Ramos (cell line): ENCODE data around the gene TANGO2.

ENCODE experiments used
- in situ Hi-C: fragments of 300-500 bp; cut with MboI; formaldehyde crosslinking; loops from one replicate; pipeline ENCODE4 v1.14.3; 2022; ENCODE audit warnings: low sequenced_read_pairs; ENCODE audit not compliant: unreplicated experiment

The TANGO2 gene

DNA sequence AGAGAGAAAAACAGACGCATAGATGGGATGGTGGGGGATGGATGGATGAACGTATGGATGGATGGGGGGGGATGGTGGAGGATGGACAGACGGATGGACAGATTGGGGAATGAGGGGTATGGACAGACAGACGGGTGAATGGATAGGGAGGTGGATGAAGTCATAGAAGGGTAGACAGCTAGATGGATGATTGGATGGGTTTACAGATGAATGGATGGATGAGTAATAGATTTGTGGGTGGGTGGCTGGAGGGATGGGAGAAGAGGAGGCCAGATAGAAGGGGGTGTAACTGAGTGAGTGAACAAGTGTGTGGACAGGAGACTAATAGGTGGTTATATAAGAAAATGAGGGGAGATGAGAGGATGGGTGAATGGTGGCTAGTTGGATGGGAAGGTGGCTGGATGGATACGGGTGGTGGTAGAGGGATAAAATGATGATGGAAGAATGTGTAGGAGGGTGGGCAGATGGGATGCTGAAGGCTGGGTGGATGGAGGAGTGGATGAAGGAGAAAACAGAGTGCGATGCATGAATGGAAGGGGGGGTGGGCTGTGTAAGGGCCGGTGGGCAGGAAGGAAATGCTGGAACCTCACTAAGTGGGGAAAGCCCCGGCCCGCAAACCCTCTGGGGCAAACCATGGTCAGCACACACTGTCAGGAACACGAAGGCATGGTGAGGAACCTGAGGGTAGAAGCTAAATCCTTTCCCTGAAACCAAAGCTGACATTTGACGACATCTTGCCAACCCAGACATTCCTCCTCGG, 25.9 kb upstream of the TANGO2 start:
- in situ Hi-C loops = no loop called here

DNA sequence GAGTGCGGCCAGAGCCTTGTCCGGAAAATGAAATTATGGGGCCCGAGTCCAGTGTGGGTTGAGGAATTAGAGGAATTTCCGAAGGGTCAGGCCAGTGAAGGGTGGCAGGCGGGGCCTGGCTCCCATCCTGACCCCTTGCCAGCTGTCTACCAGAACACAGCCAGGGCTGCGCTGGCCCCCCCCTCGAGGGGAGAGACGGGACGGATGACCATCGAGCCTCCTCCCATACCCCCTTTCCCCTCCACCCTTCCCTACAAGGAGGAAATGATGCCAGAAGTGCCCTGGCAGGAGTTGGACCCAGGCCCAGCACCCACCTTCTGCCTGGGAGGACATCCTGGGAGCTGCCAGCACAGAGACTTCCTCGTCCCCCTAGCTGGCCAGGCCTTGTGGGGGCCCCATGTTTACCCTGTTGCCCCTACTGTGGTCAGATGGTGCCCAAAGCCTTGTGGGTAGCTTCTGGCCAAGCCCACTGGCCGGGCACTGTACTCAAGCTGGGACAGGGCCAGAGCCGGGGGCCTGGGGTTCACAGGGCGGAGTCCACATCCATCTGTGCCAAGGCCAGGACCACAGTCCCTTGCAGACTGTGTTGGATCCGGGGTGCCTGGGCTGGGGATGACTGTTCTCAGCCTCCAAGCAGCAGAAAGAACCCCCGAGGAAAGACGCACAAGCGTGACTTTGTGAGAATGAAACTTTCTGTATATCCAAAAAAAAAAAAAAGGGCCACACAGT, 25.1 kb upstream of the TANGO2 start:
- in situ Hi-C loops = no loop called here

DNA sequence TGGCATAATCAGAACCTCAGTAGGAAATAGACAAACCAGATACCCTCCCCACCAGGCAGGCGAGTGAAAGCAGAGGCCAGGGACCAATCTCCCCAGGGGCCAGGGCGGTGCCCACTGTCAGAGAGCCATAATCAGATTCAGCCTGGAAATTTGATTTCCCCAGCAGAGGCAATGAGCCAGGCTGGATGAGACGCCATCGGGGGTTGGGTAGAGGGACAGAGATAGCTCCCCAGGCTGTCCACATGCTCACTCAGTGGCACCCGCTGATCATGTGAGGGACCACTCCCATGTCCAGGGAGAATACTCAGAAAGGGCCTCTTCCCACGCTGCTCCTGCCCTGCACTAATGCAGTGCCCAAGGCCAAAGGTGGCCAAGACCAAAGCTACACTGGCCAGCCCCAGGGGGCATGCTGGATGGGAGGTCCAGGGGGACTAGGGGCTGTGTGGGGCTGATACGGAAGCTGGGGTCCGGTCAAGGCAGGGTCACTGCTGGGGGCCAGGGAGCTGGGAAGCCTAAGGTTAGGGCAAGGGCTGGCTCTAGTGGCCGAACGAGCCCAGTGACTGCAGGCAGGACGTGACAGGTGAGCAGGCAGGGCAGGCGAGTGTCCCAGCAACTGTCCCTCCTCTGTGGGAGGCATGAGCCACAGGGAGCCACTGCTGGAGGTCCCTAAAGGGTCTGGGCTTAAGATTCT, 24.1 kb upstream of the TANGO2 start:
- in situ Hi-C loops = no loop called here

DNA sequence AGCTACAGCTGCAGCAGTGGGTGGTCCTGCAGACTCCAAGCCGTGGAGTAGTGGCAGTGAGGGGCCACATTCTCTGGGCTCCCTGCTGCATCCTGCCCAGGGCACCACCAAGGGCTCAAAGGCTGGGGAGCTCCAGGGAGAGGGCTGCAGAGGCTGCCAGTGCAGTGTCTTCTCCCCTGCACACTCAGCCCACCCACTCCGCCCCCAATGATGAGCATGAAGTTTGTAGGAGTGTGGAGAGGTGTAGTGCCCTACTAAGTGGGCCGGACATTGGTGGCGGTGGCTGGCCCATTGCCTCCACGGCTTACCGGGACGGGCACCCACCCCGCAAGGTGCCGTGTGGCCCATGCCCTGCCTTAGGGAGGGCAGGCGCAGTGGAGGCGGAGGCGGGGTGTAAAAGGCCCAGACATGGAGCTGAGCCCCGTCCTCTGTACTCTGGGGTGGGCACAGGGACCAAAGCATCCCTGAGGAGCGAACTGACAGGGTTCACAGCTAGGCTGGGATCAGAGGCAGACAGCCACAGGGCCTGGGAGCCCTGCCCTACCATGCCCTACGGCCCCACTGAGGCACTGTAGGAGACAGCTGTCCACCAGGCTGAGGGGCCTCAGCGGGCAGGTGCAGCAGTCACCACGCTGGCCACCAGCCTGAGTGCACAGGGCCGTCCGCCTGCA, 23.2 kb upstream of the TANGO2 start:
- in situ Hi-C loops = no loop called here

DNA sequence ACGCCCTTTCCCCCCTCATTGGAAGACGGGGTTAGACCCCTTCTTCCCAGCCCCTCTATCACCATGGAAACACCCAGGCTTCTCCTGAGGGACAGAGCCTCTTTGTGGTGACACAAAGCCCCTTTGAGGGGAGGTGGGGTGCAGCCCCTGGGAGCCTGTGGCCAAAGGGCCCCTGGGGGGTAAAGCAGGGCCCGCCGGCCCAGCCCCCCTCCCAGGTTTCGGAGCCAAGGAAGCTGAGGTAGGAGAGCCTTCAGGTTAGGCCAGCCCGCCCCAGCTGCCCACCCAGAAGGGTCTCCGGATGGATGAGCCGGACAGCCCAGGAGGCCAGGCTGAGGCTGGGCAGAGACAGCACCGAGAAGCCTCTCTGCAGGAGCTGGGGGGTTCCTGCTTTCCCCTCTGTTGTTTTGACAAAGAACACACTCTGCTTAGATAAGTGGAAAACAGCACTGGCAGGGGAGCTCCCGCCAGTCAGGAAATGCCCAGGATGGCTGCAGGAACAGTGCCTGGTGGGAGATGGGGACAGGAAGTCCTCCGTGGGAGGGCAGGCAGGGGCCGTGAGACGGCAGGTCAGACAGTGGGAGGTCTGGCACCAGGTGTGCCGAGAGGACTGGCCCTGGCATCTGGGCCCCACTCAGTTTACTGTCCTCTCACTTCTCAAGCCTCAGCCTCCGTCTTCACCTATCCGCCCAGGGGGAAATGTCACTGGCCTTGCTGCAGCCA, 22.5 kb upstream of the TANGO2 start:
- in situ Hi-C loops = no loop called here

- in situ Hi-C loops = no loop called here
Observed at GRCh38 chr22:19998991-19999820, 21.7 kb upstream of the TANGO2 start.

DNA sequence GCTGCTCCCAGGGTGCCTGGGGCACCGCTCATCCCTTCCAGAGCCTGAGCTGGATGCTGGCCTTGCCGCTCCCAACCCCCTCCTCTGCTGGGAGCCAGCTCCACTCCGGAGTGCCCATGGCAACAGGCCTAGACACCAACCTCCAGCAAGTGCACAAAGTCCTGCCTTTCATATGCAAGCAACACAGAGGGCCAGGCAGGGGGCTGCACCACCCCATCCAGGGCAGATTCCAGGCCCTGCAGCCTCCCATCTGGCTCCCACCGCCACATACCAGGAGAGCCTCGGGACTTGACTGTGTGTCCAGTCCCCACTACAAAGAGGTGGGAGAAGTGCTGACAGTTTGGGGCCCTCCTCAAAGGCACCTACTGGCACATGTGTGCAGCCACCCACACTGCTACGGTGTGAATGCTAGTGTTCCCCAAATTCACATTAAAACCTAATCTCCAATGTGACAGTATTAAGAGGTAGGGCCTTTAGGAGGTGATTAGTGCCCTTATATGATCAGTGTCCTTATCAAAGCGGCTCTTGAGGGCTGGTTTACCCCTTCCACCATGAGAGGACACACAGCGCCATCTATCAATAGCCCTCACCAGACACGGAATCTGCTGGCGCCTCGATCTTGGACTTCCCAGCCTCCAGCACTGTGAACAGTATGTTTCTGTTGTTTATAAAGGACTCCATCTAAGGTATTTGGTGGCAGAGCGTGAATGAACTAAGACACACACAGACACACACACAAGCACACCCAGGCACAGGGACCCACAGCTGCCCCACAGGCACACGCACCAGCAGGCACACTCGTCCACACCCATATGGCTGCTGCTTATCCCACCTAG, 20.4 kb upstream of the TANGO2 start:
- in situ Hi-C loops = no loop called here

DNA sequence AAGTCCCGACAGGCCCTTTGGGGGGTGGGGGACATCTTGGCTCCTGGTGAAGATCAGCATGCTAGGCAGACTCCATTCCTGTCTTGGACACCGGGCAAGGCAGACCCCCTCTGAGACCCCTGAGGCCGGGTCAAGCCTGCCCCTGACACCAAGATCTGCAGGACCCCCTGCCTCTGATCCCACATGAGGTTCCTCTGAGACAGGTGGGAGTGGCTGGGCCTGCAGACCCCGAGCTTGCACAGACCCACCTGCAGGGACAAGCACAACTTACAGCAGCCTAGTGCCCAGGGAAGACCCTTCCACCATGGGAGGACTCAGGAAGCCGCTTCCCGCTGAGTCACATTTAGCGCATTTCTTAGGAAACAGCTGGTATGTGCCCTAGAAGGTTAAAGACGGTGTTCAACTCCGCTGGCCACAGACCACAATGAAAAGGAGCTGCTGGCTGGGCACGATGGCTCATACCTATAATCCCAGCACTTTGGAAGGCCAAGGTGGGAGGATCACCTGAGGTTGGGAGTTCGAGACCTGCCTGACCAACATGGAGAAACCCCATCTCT, 19.8 kb upstream of the TANGO2 start:
- in situ Hi-C loops = no loop called here

GRCh38 chr22:20002128-20002527, 18.8 kb upstream of the TANGO2 start:
- in situ Hi-C loops = no loop called here

- in situ Hi-C loops = no loop called here
Observed at GRCh38 chr22:20002636-20003035, 18.3 kb upstream of the TANGO2 start.

DNA sequence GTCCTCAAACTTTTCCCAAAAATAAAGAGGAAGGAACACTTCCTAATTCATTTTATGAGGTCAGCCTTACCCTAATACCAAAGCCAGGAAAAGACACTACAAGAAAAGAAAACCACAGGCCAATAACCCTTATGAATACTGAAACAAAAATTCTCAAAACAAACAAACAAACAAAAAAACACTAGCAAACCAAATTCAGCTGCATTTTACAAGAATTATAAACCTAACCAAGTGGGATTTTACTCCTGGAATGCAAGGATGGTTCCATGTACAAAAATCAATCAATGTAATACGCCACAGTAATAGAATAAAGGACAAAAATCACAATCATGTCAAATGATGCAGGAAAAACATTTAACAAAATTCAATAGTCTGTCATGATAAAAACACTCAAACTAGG, 17.6 kb upstream of the TANGO2 start:
- in situ Hi-C loops = no loop called here

DNA sequence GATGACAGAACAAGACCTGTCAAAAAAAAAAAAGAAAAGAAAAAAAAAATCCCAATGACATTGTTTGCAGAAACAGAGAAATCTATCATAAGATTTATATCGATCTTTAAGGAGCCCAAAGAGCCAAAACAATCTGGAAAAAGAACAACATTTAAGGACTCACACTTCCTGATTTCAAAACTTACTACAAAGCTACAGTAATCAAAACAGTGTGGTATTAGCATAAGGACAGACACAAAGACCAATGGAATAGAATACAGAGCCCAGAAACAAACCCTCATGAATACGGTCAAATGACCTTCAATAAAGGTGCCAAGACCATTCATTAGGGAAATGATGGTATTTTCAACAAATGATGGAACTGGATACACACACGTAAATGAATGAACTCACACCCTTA, 16.4 kb upstream of the TANGO2 start:
- in situ Hi-C loops = no loop called here

- in situ Hi-C loops = no loop called here
Observed at GRCh38 chr22:20008221-20008995, 12.5 kb upstream of the TANGO2 start.

DNA sequence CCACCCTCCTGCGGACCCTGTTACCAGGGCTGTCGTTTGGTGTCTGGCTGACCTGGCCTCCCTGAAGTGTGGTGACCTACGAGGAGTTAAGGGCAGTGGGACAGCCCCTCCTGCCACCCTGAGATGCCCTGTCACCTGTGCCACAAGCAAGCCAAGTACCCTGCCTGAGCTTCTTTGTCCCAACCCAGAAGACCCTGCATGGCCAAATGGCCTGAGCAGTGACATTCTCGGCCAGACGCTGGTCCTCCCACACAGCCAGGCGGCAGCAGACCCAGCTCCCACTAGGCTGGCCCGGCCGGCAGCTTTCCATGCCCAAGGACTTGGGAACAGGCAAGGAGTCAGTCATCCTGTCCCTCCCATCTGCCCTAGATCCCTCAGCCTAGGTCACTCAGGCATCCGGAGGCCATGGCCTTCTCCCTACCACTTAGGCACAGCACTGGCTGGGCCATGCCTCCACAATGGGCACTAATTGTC, 11.9 kb upstream of the TANGO2 start:
- in situ Hi-C loops = no loop called here

GRCh38 chr22:20009582-20010306, 11.2 kb upstream of the TANGO2 start:
- in situ Hi-C loops = no loop called here

- in situ Hi-C loops = no loop called here
Observed at GRCh38 chr22:20010307-20011122, 10.4 kb upstream of the TANGO2 start.
